ENCODE results near the gene DPYD. TPM values are rescaled to one million over a fixed set of nuclear protein-coding genes. Genes with fewer than 3 reads are reported as not detected.

DPYD gene
- total and polyA plus RNA-seq, 10 of the 15 experiments (the other 5 are each of a cell fraction or from before 2014, with no cell fraction given): 5.7 to 23.8 (median 10.2) TPM

GRCh38 chr1:97783751-97784150 lies 137.1 kb downstream of the DPYD start:
- no peaks in the 10 kb centered on the region for H3K79me2 ChIP-seq (ENCODE audit: control insufficient read depth, insufficient read depth, low read length)

More at GRCh38 chr1:97783751-97784150, 137.1 kb downstream of the DPYD start:
- intact Hi-C loops (cut with micrococcal nuclease; ENCODE audit: unreplicated experiment): no loop called here
- no peak for TF ChIP-seq MAX (IDR thresholded peaks at IDR 0.05; ENCODE audit: low read depth, low read length)
- no peak for TF ChIP-seq NBN (IDR thresholded peaks at IDR 0.05)
- no peak for TF ChIP-seq ZNF207 (IDR thresholded peaks at IDR 0.05; ENCODE audit: borderline replicate concordance)
- TF ChIP-seq ZNF384 (IDR thresholded peaks at IDR 0.05; ENCODE audit: borderline replicate concordance, low read depth, low read length): no peak
- TF ChIP-seq POLR2AphosphoS5 (IDR thresholded peaks at IDR 0.05; ENCODE audit: low read length): no peak
- no peak for TF ChIP-seq HSF1 (IDR thresholded peaks at IDR 0.05; ENCODE audit: low read depth, low read length)
- ATAC-seq: no peak
- DNase-seq (ENCODE audit: low read depth, low spot score): no peak
- H3K4me3 ChIP-seq: no peak overlapping the region
- POLR2A ChIA-PET: interaction anchor here (0.6 kb wide), 1 partner anchor 313 kb away, joined by 3 read pairs; no protein-coding TSS in a partner anchor
- no peak for FAIRE-seq
- H3K4me2 ChIP-seq (ENCODE audit: control insufficient read depth, insufficient read depth): no peak overlapping the region
- H4K20me1 ChIP-seq (ENCODE audit: control insufficient read depth, insufficient read depth): no peaks in the 10 kb centered on the region
- H3K4me1 ChIP-seq (ENCODE audit: control insufficient read depth, insufficient read depth, low read length): no peaks in the 10 kb centered on the region
- H3K36me3 ChIP-seq (ENCODE audit: control insufficient read depth in 2 of 2, insufficient read depth in 2 of 2, low read length in 1 of 2): no peaks in the 10 kb centered on the region; a peak in 1 of 4 replicates
- no peak overlapping the region for H3K9ac ChIP-seq (ENCODE audit: control insufficient read depth, insufficient read depth, low read length)
- SMC1A ChIA-PET (ENCODE audit: uncharacterized antibody, unreplicated experiment): interaction anchor here (1.0 to 1.6 kb wide), 3 partner anchors 8 to 50 kb away, joined by 3 to 4 read pairs (median 3); no protein-coding TSS in a partner anchor
- no peak overlapping the region for H2AFZ ChIP-seq (ENCODE audit: control insufficient read depth, low read depth, low read length)
- CTCF ChIA-PET: no interaction called here
- WGBS (ENCODE audit: insufficient coverage, insufficient replicate concordance, low lambda C conversion rate, missing lambda C conversion rate): 13% methylated on average over 2 of the region's 2 CpGs
- no peaks in the 10 kb centered on the region for H3K9me3 ChIP-seq (replicated peaks; ENCODE audit: control insufficient read depth, insufficient read depth, low read length)
- in situ Hi-C loops (cut with MboI): no loop called here
- RAD21 ChIA-PET (ENCODE audit: unreplicated experiment): no interaction called here
- no peak overlapping the region for H3K27ac ChIP-seq (ENCODE audit: control insufficient read depth, insufficient read depth)
- BruUV-seq (replicated peaks): no TSS peak
- no peaks in the 10 kb centered on the region for H3K27me3 ChIP-seq (replicated peaks in 1 of 2; ENCODE audit: control insufficient read depth in 2 of 2, insufficient read depth in 2 of 2, low read length in 1 of 2)

All from GM12878 (cell line).